ENCODE measurements around the gene SS18L1.
A peak's percentile ranks its signal among the peaks of the same experiment; 100 is the strongest.
"Not testable (repeated sequence)": the region's sequence is repeated elsewhere in the genome, so short reads cannot be mapped to it uniquely, and the experiment has no call there.

The SS18L1 gene, protein sequence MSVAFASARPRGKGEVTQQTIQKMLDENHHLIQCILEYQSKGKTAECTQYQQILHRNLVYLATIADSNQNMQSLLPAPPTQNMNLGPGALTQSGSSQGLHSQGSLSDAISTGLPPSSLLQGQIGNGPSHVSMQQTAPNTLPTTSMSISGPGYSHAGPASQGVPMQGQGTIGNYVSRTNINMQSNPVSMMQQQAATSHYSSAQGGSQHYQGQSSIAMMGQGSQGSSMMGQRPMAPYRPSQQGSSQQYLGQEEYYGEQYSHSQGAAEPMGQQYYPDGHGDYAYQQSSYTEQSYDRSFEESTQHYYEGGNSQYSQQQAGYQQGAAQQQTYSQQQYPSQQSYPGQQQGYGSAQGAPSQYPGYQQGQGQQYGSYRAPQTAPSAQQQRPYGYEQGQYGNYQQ

DNA sequence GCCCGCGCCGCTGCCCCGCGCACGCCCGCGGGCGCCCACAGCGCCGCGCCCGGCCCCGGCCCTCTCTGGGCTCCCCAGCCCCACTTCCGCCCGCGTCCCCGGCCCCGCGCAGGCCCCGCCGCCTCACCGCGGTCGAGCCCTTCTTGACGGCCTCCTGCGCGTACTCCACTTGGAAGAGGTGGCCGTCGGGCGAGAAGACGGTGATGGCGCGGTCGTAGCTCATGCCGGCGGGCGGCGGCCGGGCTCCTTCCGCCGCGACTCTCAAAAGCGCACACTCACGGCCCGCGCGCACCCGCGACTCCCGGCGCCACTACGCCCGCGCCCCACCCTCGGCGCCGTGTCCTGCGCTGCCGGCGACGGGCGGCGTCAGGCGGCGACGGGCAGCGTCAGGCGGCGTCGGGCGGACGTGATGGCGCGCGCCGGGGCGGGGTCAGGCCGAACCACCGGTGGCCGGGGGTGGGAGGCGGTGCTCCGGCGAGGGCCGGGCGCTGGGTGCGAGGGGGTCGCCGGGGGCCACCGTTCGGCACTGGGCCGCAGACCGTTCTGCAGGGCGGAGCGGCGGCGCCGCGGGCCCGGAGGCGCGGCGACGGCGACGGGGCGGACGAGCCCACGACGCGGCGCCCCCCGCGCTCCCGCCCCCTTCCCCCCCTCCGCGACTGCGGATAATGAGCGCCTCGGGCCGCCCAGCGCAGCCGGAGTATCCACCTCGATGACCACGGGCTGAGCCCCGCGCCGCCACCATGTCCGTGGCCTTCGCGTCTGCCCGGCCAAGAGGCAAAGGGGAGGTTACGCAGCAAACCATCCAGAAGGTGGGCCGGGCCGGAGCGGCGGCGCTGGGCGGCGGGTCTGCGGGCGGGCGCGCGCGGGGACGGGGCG lies at the start of gene SS18L1, which contains the start of gene PSMA7:
Gene SS18L1, plus strand, starts transcription at position 689 of the 876 bp plus-strand sequence. Its CDS starts 52 bp downstream, at position 741.
Gene PSMA7, minus strand, starts transcription at position 314 of the 876 bp plus-strand sequence. Its CDS starts 91 bp downstream, at position 223.
- peak; percentile 80 for DNase-seq (ENCODE audit: low spot score)

DNA sequence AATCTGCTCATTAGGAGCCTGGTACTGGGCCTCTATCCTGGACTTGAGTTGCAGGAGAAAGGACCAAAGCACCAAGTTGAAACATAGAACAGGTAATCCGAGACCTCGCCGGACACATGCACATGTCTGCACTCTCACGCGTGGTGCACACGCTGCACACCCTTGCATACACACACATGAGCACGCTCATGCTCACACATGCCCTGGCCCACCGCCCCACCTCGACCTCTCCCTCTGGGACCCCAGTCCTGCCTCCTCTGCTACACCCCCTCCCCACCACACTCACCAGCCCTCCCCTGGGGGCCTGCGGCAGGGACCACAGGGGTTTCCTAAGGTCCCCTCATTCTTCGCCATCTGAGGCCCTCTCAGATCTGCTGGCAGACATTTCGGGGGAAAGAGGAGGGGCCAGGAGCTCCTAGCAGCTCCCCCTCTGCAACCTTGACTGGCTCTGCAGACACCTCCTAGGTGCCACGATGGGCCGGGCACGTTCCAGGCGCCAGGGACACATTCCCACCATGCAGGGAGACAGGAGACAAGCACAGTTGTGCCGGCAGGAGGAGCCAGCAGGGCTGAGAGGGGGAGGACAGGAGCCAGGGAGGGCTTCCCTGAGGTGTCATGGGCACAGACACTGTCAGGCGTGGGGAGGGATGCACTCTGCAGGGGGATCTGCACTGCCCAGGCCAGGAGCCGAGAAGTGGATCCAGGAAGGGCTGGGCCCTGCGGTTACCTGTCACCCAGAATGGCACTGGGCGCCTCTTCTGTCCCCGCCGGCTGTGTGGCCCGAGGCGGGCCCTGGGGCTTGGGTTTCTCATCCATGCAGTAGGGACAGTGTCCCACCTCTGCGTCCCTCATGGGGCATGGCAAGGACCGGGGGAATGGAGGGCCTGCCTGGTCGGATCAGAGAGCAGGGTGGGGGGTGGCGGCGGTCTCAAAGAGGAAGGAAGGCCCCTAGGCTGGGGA lies 46.9 kb upstream of the SS18L1 start:
- DNase-seq (ENCODE audit: low spot score): no peak

GRCh38 chr20:62097881-62098407 lies 45.6 kb upstream of the SS18L1 start:
- DNase-seq (ENCODE audit: low spot score): no peak

DNA sequence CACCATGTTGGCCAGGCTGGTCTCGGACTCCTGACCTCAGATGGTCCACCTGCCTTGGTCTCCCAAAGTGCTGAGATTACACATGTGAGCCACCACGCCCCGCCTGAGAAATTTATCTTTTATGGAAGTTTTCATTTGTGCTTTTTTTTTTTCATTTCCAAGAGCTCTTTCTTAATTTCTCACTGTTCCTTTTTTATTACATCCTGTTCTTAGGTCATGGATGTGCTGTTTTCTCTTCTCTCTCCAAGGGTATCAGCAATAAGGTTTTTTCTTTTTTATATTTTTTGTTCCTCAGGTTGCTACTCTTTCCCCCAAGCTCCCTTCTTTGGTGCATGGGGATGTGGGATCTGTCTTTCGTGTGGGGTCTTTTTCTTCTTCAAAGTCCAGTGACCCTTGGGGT lies 42.5 kb upstream of the SS18L1 start:
- DNase-seq (ENCODE audit: low spot score): no peak

- DNase-seq (ENCODE audit: low spot score): no peak
Observed at GRCh38 chr20:62103508-62104233, 39.9 kb upstream of the SS18L1 start.

DNA sequence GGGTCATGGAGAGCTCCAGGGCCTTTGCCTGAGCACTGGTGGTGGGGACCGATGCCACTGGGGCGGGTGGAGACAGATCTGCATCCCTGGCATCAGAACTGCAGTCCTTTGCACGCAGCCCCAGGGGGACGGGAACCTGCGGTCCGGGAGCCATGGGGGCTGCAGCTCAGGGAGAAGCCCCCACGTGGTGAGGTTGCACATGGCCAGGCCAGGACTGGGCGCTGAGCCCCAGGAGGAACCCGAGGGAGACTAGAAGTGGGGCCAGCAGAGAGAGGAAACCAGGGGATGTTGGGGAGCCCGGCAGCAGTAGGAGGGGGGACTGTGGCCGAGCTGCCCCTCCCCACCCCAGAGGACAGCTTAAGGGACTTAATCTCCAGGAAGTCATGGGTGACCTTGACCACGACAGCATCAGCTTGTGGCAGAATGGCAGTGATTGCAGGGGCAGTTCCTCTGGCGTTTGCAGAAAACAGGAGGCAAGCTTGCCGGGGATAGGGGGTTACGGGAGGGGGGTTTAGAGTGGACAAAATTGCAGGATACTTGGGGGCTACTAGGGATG lies 39.3 kb upstream of the SS18L1 start:
- DNase-seq (ENCODE audit: low spot score): no peak

- no peak for DNase-seq (ENCODE audit: low spot score)
Observed at GRCh38 chr20:62104791-62105345, 38.7 kb upstream of the SS18L1 start.

GRCh38 chr20:62105592-62105991 lies 38.0 kb upstream of the SS18L1 start:
- no peak for DNase-seq (ENCODE audit: low spot score)

GRCh38 chr20:62111148-62111547 lies 32.4 kb upstream of the SS18L1 start:
- DNase-seq (ENCODE audit: low spot score): no peak

GRCh38 chr20:62112368-62112767 lies 31.2 kb upstream of the SS18L1 start:
- DNase-seq (ENCODE audit: low spot score): no peak

GRCh38 chr20:62114894-62115293 lies 28.7 kb upstream of the SS18L1 start:
- no peak for DNase-seq (ENCODE audit: low spot score)

DNA sequence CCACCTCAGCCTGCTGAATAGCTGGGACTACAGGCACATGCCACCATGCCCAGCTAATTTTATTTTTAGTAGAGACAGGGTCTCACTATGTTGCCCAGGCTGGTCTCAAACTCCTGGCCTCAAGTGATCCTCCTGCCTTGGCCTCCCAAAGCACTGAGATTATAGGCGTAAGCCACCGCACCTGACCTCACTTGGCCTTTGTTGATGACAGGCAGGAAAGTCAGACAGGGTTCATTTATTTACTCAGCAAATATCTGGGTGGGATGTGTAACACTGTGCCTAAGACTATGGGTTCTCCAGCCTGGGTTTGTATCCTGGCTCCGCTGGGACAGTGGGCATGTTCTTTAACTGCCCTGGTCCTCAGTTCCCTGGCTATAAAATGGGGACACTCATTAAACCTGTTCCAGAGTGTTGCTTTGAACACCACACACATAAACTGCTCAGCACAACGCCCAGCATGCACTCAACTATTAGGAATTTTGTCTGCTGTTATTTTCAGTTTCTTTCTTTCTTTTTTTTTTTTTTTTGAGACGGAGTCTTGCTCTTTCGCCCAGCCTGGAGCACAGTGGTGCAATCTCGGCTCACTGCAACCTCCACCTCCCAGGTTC lies 27.7 kb upstream of the SS18L1 start:
- DNase-seq (ENCODE audit: low spot score): not testable (repeated sequence)

GRCh38 chr20:62116558-62117361 lies 26.8 kb upstream of the SS18L1 start:
- DNase-seq (ENCODE audit: low spot score): no peak

DNA sequence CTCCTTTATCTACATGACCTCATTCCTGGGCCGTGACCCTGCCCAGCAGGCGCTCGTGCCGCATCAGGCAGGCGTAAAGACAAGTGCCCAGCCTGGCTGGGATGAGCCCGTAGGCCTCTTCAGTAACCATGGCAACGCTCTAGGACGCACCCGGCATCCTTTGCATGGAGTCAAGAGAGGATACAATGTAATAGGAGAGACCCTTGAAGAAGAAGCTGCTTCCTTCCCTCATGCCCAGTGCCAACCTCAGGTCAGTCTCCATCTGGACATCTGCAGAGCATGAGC lies 26.3 kb upstream of the SS18L1 start:
- no peak for DNase-seq (ENCODE audit: low spot score)

DNA sequence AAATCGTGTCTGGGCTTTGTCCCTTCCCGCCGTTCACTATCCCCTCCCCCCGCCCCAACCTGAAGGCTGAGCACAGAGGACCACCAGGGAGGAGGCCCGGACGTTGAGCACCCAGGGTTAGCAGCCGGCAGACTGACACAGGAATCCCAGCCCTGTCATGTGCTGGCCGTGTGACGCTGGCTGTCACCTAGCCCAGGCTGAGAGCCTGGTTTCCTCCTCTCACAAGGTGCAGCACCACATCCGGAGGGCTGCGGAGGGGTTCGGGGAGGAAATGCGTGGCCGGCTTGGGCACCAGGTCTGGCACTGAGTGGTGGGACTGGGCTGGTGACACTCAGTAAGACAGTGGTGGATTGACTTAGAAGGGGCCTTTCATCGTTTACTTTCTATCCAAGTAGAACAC lies 25.9 kb upstream of the SS18L1 start:
- peak; percentile 86 for DNase-seq (ENCODE audit: low spot score)

GRCh38 chr20:62118113-62119043 lies 25.2 kb upstream of the SS18L1 start:
- DNase-seq (ENCODE audit: low spot score): no peak

DNA sequence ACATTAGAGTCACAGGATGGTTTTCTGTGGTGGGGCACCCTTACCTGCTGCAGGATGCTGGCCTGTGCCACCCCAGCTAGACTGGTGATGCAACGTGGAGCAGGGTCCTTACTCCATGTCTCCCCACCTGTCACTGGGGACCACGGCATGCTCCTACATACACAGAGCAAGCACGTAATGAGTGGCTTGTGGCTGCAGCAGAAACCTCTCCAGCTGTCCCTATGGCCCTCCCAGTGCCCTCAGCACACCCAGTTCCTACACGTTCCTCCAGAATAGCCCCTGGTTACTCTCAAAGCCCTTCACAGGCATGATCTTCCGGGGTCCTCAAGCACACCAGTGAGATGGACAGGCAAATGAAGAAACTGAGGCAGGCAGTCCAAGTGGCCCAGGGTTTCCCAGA lies 24.5 kb upstream of the SS18L1 start:
- no peak for DNase-seq (ENCODE audit: low spot score)
